SK-N-SH treated with all-trans-retinoic acid at 6 μM for 48 hours (cell line): ENCODE measurements around the gene TRPV5.

Experiments
- ATAC-seq: fragments of 200-7000 bp; cut with Tn5 transposase; 3 replicates; pipeline ENCODE4 v1.9.1; 2020; ENCODE audit warnings: mild to moderate bottlenecking, moderate library complexity
- ARNTL ChIP-seq: fragments of 450-650 bp; formaldehyde crosslinking; IDR thresholded peaks from 2 replicates; pipeline ENCODE4 v1.5.0; 2020; ENCODE audit warnings: low read depth, mild to moderate bottlenecking, moderate library complexity, borderline replicate concordance
- BACH2 ChIP-seq: fragments of 250-450 bp; sonication (Bioruptor Pico); IDR thresholded peaks from 2 replicates; pipeline ENCODE4 v1.9.0; 2021; ENCODE audit warnings: mild to moderate bottlenecking, borderline replicate concordance
- CREB5 ChIP-seq: fragments of 250-450 bp; sonication (Bioruptor Pico); IDR thresholded peaks from 2 replicates; pipeline ENCODE4 v1.5.1; 2020; ENCODE audit warnings: low read depth, mild to moderate bottlenecking, moderate library complexity
- CSDC2 ChIP-seq: fragments of 250-450 bp; sonication (Bioruptor Pico); IDR thresholded peaks from 2 replicates; pipeline ENCODE4 v1.5.0; 2020; ENCODE audit warnings: mild to moderate bottlenecking, moderate library complexity
- CSRNP3 ChIP-seq: fragments of 250-450 bp; sonication (Bioruptor Pico); IDR thresholded peaks from 2 replicates; pipeline ENCODE4 v1.5.1; 2021; ENCODE audit warnings: mild to moderate bottlenecking, moderate library complexity
- ESRRG ChIP-seq: fragments of 250-450 bp; sonication (Bioruptor Pico); IDR thresholded peaks from 2 replicates; pipeline ENCODE4 v1.6.1; 2021; ENCODE audit warnings: mild to moderate bottlenecking
- GLIS3 ChIP-seq: fragments of 250-450 bp; sonication (Bioruptor Pico); IDR thresholded peaks from 2 replicates; pipeline ENCODE4 v1.5.0; 2020; ENCODE audit warnings: mild to moderate bottlenecking, moderate library complexity
- ISL1 ChIP-seq: fragments of 250-450 bp; sonication (Bioruptor Pico); IDR thresholded peaks from 2 replicates; pipeline ENCODE4 v2.1.2; 2022; ENCODE audit warnings: mild to moderate bottlenecking, moderate library complexity
- OSR1 ChIP-seq: fragments of 250-450 bp; sonication (Bioruptor Pico); IDR thresholded peaks from 2 replicates; pipeline ENCODE4 v1.8.0; 2022; ENCODE audit warnings: moderate library complexity, mild to moderate bottlenecking, inconsistent platforms
- PATZ1 ChIP-seq: fragments of 250-450 bp; sonication (Bioruptor Pico); IDR thresholded peaks from 2 replicates; pipeline ENCODE4 v1.8.0; 2020; ENCODE audit warnings: mild to moderate bottlenecking, moderate library complexity, borderline replicate concordance
- PPARA ChIP-seq: fragments of 250-450 bp; sonication (Bioruptor Pico); IDR thresholded peaks from 2 replicates; pipeline ENCODE4 v1.5.0; 2020; ENCODE audit warnings: mild to moderate bottlenecking, borderline replicate concordance
- RARB ChIP-seq: fragments of 250-450 bp; sonication (Bioruptor Pico); IDR thresholded peaks from 2 replicates; pipeline ENCODE4 v1.8.0; 2021; ENCODE audit warnings: mild to moderate bottlenecking, moderate library complexity
- SNAI2 ChIP-seq: fragments of 250-450 bp; sonication (Bioruptor Pico); IDR thresholded peaks from 2 replicates; pipeline ENCODE4 v1.5.0; 2020; ENCODE audit warnings: mild to moderate bottlenecking, moderate library complexity
- TCF4 ChIP-seq: fragments of 250-450 bp; sonication (Bioruptor Pico); IDR thresholded peaks from 2 replicates; pipeline ENCODE4 v1.8.0; 2021; ENCODE audit warnings: mild to moderate bottlenecking, moderate library complexity, borderline replicate concordance
- TOX ChIP-seq: fragments of 250-450 bp; sonication (Bioruptor Pico); IDR thresholded peaks from 2 replicates; pipeline ENCODE4 v1.8.0; 2021; ENCODE audit warnings: mild to moderate bottlenecking, moderate library complexity, borderline replicate concordance
- TSHZ2 ChIP-seq: fragments of 250-450 bp; sonication (Bioruptor Pico); IDR thresholded peaks from 2 replicates; pipeline ENCODE4 v1.5.0; 2020; ENCODE audit warnings: mild to moderate bottlenecking, moderate library complexity
- ZC3H10 ChIP-seq: fragments of 250-450 bp; sonication (Bioruptor Pico); IDR thresholded peaks from 2 replicates; pipeline ENCODE4 v1.5.1; 2021; ENCODE audit warnings: mild to moderate bottlenecking, moderate library complexity
- ZFP3 ChIP-seq: fragments of 250-450 bp; sonication (Bioruptor Pico); IDR thresholded peaks from 2 replicates; pipeline ENCODE4 v1.5.0; 2020; ENCODE audit warnings: mild to moderate bottlenecking, moderate library complexity
- ZFP30 ChIP-seq: fragments of 450-650 bp; formaldehyde crosslinking; IDR thresholded peaks from 2 replicates; pipeline ENCODE4 v1.5.0; 2022; ENCODE audit warnings: mild to moderate bottlenecking, moderate library complexity
- ZNF565 ChIP-seq: fragments of 450-650 bp; formaldehyde crosslinking; conservative IDR thresholded peaks from 2 replicates; pipeline ENCODE4 v1.5.0; 2020; ENCODE audit warnings: low read depth, mild to moderate bottlenecking, moderate library complexity
- ZNF8 ChIP-seq: fragments of 450-650 bp; formaldehyde crosslinking; IDR thresholded peaks from 2 replicates; pipeline ENCODE4 v1.5.0; 2020; ENCODE audit warnings: mild to moderate bottlenecking, moderate library complexity

TRPV5 gene

GRCh38 chr7:142874837-142875236, 58.7 kb downstream of the TRPV5 start:
- ATAC-seq, result no peak

GRCh38 chr7:142874409-142874808, 59.1 kb downstream of the TRPV5 start:
- no peak for ATAC-seq
- TF ChIP-seq ZFP3 (CRISPR knock-in tag) (no peak), GLIS3 (no peak), SNAI2 (CRISPR knock-in tag) (no peak), ZNF565 (CRISPR knock-in tag) (no peak), CREB5 (CRISPR knock-in tag) (no peak), PATZ1 (CRISPR knock-in tag) (no peak), ZFP30 (CRISPR knock-in tag) (no peak), ISL1 (CRISPR knock-in tag) (no peak), TSHZ2 (no peak), TCF4 (CRISPR knock-in tag) (no peak), ZC3H10 (CRISPR knock-in tag) (no peak), OSR1 (CRISPR knock-in tag) (no peak), TOX (CRISPR knock-in tag) (no peak), BACH2 (CRISPR knock-in tag) (no peak), RARB (CRISPR knock-in tag) (no peak), ESRRG (CRISPR knock-in tag) (no peak), CSRNP3 (CRISPR knock-in tag) (no peak)

More at GRCh38 chr7:142874837-142875236, 58.7 kb downstream of the TRPV5 start:
- TF ChIP-seq ZC3H10 (CRISPR knock-in tag) (no peak), RARB (CRISPR knock-in tag) (no peak), PATZ1 (CRISPR knock-in tag) (no peak), SNAI2 (CRISPR knock-in tag) (no peak), CSRNP3 (CRISPR knock-in tag) (no peak), ZFP3 (CRISPR knock-in tag) (no peak), PPARA (no peak), ZNF8 (no peak), OSR1 (CRISPR knock-in tag) (no peak), ZNF565 (CRISPR knock-in tag) (no peak), TOX (CRISPR knock-in tag) (no peak), TCF4 (CRISPR knock-in tag) (no peak), ESRRG (CRISPR knock-in tag) (no peak), CREB5 (CRISPR knock-in tag) (no peak), ARNTL (CRISPR knock-in tag) (no peak), ZFP30 (CRISPR knock-in tag) (no peak), GLIS3 (no peak), CSDC2 (CRISPR knock-in tag) (no peak), BACH2 (CRISPR knock-in tag) (no peak), ISL1 (CRISPR knock-in tag) (no peak)
